HCT116 (cell line): Measurements from ENCODE around the gene ANKRD37. TPM values are rescaled to one million over a fixed set of nuclear protein-coding genes. Genes with fewer than 3 reads are reported as not detected.

ENCODE experiments used
- ATAC-seq: fragments of 200-7000 bp; cut with Tn5 transposase; 2 replicates; pipeline ENCODE4 v1.9.1; 2020; ENCODE audit warnings: mild to moderate bottlenecking, moderate library complexity
- BruUV-seq: library from RNA; stranded (reverse); fragments of 400-500 nt; replicated peaks from 2 replicates; lab custom pipeline; 2021; lab: Mats Ljungman, UMichigan
- CTCF ChIA-PET: fragments of 300-600 bp; sonication (Branson Sonifier 250); formaldehyde crosslinking; loops from one replicate; lab custom pipeline; 2021; ENCODE audit warnings: antibody characterized with exemption; lab: Charles Lee
- POLR2A ChIA-PET: fragments of 300-600, 350-600 bp; sonication (Branson Sonifier 250); formaldehyde crosslinking; loops from one replicate; lab custom pipeline; 2021; ENCODE audit warnings: antibody characterized with exemption; lab: Charles Lee
- RAD21 ChIA-PET, 2 experiments: fragments of 300-600 bp; sonication (Branson Sonifier 250); formaldehyde crosslinking; loops; one replicate each; lab custom pipeline; 2023; ENCODE audit warnings: low total read pairs in 2 of 2; ENCODE audit not compliant: uncharacterized antibody in 2 of 2, unreplicated experiment in 2 of 2, low non-redundant PET in 1 of 2; lab: Charles Lee
- DNase-seq: peaks from one replicate; pipeline ENCODE4 v3.0.0-alpha.2; 2010; ENCODE audit warnings: low read depth, low spot score
- H2AFZ ChIP-seq: fragments of 200-600 bp; shearing (Covaris generic), sonication (generic); 2 replicates; pipeline ENCODE4 v1.6.1; 2017; ENCODE audit warnings: low read depth, mixed run types, mixed read lengths, antibody characterized with exemption, low read length; ENCODE audit not compliant: poor library complexity, severe bottlenecking
- H3K27ac ChIP-seq: 2 replicates; pipeline ENCODE4 v1.5.1; 2012; ENCODE audit warnings: low read depth, low read length
- H3K27me3 ChIP-seq: fragments of 200-600 bp; sonication (generic); 2 replicates; pipeline ENCODE4 v1.6.1; 2016; ENCODE audit warnings: mixed run types, low read length, mixed read lengths; ENCODE audit not compliant: insufficient read depth
- H3K36me3 ChIP-seq, 2 experiments: fragments of 200-500 bp in 1 of 2; fragments of 200-600 bp in 1 of 2; sonication (Bioruptor generic) in 1 of 2; sonication (generic) in 1 of 2; 2 replicates each; pipeline versions ENCODE4 v1.5.1 to v1.6.1; 2014 to 2016; ENCODE audit warnings: low read length in 2 of 2, inconsistent platforms in 1 of 2, mixed read lengths in 1 of 2, mixed run types in 1 of 2; ENCODE audit not compliant: insufficient read depth in 2 of 2, control insufficient read depth in 1 of 2
- H3K4me1 ChIP-seq, 2 experiments: fragments of 200-600 bp in 1 of 2; sonication (generic) in 1 of 2; 2 replicates each; pipeline versions ENCODE4 v1.5.1 to v1.6.1; 2012 to 2017; ENCODE audit warnings: low read length in 2 of 2, inconsistent platforms in 1 of 2, mild to moderate bottlenecking in 1 of 2, mixed read lengths in 1 of 2, mixed run types in 1 of 2, moderate library complexity in 1 of 2; ENCODE audit not compliant: insufficient read depth in 2 of 2, control insufficient read depth in 1 of 2
- H3K4me2 ChIP-seq: fragments of 200-600 bp; sonication (generic); 2 replicates; pipeline ENCODE4 v1.6.1; 2017; ENCODE audit warnings: mixed run types, low read length, mixed read lengths
- H3K4me3 ChIP-seq, 2 experiments: fragments of 200-600 bp in 1 of 2; sonication (generic) in 1 of 2; replicated peaks in 1 of 2; 2 replicates each; pipeline ENCODE4 v1.5.1; 2011 to 2016; ENCODE audit warnings: low read length in 2 of 2, control low read depth in 1 of 2, low read depth in 1 of 2, mild to moderate bottlenecking in 1 of 2, mixed read lengths in 1 of 2, mixed run types in 1 of 2
- H3K79me2 ChIP-seq: fragments of 200-600 bp; sonication (generic); 2 replicates; pipeline ENCODE4 v1.6.1; 2017; ENCODE audit warnings: mild to moderate bottlenecking, mixed run types, low read length, moderate library complexity, mixed read lengths; ENCODE audit not compliant: insufficient read depth
- H3K9ac ChIP-seq: fragments of 200-600 bp; sonication (generic); 2 replicates; pipeline ENCODE4 v1.6.1; 2016; ENCODE audit warnings: low read length, mixed read lengths
- H3K9me2 ChIP-seq: fragments of 200-600 bp; sonication (generic), shearing (Covaris generic); 2 replicates; pipeline ENCODE4 v1.6.1; 2017; ENCODE audit warnings: mixed run types, mild to moderate bottlenecking, moderate library complexity; ENCODE audit not compliant: insufficient read depth
- H3K9me3 ChIP-seq, 2 experiments: fragments of 200-500 bp in 1 of 2; fragments of 200-600 bp in 1 of 2; sonication (Bioruptor generic) in 1 of 2; sonication (generic) in 1 of 2; 2 replicates each; pipeline ENCODE4 v1.6.1; 2014 to 2017; ENCODE audit warnings: low read length in 2 of 2, mixed read lengths in 2 of 2, inconsistent platforms in 1 of 2, low read depth in 1 of 2, mild to moderate bottlenecking in 1 of 2, mixed run types in 1 of 2, moderate library complexity in 1 of 2; ENCODE audit not compliant: control insufficient read depth in 1 of 2, insufficient read depth in 1 of 2
- H4K20me1 ChIP-seq: fragments of 200-600 bp; sonication (generic), shearing (Covaris generic); 2 replicates; pipeline ENCODE4 v1.6.1; 2017; ENCODE audit warnings: mixed run types, mild to moderate bottlenecking, moderate library complexity; ENCODE audit not compliant: insufficient read depth
- CBX3 ChIP-seq: IDR thresholded peaks from 2 replicates; pipeline ENCODE4 v1.6.1; 2012; ENCODE audit warnings: low read depth
- CEBPB ChIP-seq: IDR thresholded peaks from 2 replicates; pipeline ENCODE4 v1.6.1; 2012; ENCODE audit warnings: low read depth
- EGR1 ChIP-seq: IDR thresholded peaks from 2 replicates; pipeline ENCODE4 v1.6.1; 2012; ENCODE audit warnings: low read depth
- EZH2 ChIP-seq: fragments of 200-600 bp; sonication (generic); IDR thresholded peaks from 2 replicates; pipeline ENCODE4 v1.6.1; 2017; ENCODE audit warnings: antibody characterized with exemption, mixed run types
- JUND ChIP-seq: IDR thresholded peaks from 2 replicates; pipeline ENCODE4 v1.6.1; 2012
- POLR2AphosphoS5 ChIP-seq: IDR thresholded peaks from 2 replicates; pipeline ENCODE4 v1.6.1; 2011; ENCODE audit warnings: mild to moderate bottlenecking, low read depth, low read length, moderate library complexity
- RAD21 ChIP-seq: IDR thresholded peaks from 2 replicates; pipeline ENCODE4 v1.6.1; 2012; ENCODE audit warnings: low read depth, mild to moderate bottlenecking
- SIN3A ChIP-seq: IDR thresholded peaks from 2 replicates; pipeline ENCODE4 v1.6.1; 2012; ENCODE audit warnings: low read depth
- SP1 ChIP-seq: IDR thresholded peaks from 2 replicates; pipeline ENCODE4 v1.6.1; 2012; ENCODE audit warnings: low read depth
- ZFX ChIP-seq: fragments of 450-650 bp; IDR thresholded peaks from 2 replicates; pipeline ENCODE4 v1.6.1; 2017
- intact Hi-C: fragments of 100-400 bp; cut with micrococcal nuclease; formaldehyde crosslinking; loops from 2 replicates; pipeline ENCODE4 v1.10.0; 2022
- total RNA-seq: library from RNA; stranded (reverse); gene quantifications from one replicate; pipeline ENCODE4 v1.2.1, GENCODE V29; 2021; ENCODE audit not compliant: unreplicated experiment
- TF ChIP-seq, protein P1 (sequence below): IDR thresholded peaks from 2 replicates; pipeline ENCODE4 v1.6.1; 2012; ENCODE audit warnings: low read depth
- TF ChIP-seq, protein P2 (sequence below): IDR thresholded peaks from 2 replicates; pipeline ENCODE4 v1.6.1; 2012
- TF ChIP-seq, protein P3 (sequence below), 3 experiments: fragments of 200-600 bp in 1 of 3; sonication (generic) in 1 of 3; IDR thresholded peaks in 2 of 3; conservative IDR thresholded peaks in 1 of 3; 2 replicates each; pipeline ENCODE4 v1.5.1; 2012 to 2017; ENCODE audit warnings: low read depth in 2 of 3, low read length in 2 of 3, antibody characterized with exemption in 1 of 3, borderline replicate concordance in 1 of 3, control low read depth in 1 of 3, mild to moderate bottlenecking in 1 of 3, mixed read lengths in 1 of 3, mixed run types in 1 of 3, moderate library complexity in 1 of 3; ENCODE audit not compliant: insufficient read depth in 1 of 3
- TF ChIP-seq, protein P4 (sequence below): IDR thresholded peaks from 2 replicates; pipeline ENCODE4 v1.6.1; 2011; ENCODE audit warnings: mild to moderate bottlenecking, low read length, moderate library complexity; ENCODE audit not compliant: insufficient replicate concordance; ENCODE audit errors: extremely low read depth
- TF ChIP-seq, protein P5 (sequence below): IDR thresholded peaks from 2 replicates; pipeline ENCODE4 v1.6.1; 2012

ANKRD37 gene
- total RNA-seq, 1 experiment from 2014 or later: 29.9 TPM

DNA sequence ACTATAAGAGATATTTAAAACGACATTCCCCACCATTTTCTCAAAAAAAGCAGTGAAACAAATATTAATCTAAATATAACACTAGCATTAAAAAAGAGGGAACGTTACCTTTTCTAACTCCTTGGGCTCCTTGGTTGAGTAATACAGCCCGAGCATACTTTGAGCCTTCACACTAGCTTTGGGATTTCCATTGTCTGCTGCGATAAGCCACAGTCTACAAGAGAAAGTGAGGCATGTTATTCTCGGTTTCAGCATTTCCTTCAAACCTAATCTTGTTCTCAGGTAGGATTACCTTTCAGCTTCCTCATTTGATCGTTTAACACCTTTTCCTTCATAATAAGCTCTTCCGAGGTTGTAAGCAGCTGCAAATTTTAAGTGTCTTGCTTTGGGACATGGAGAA is 22.6 kb upstream of the ANKRD37 start:
- TF ChIP-seq, protein P1, sequence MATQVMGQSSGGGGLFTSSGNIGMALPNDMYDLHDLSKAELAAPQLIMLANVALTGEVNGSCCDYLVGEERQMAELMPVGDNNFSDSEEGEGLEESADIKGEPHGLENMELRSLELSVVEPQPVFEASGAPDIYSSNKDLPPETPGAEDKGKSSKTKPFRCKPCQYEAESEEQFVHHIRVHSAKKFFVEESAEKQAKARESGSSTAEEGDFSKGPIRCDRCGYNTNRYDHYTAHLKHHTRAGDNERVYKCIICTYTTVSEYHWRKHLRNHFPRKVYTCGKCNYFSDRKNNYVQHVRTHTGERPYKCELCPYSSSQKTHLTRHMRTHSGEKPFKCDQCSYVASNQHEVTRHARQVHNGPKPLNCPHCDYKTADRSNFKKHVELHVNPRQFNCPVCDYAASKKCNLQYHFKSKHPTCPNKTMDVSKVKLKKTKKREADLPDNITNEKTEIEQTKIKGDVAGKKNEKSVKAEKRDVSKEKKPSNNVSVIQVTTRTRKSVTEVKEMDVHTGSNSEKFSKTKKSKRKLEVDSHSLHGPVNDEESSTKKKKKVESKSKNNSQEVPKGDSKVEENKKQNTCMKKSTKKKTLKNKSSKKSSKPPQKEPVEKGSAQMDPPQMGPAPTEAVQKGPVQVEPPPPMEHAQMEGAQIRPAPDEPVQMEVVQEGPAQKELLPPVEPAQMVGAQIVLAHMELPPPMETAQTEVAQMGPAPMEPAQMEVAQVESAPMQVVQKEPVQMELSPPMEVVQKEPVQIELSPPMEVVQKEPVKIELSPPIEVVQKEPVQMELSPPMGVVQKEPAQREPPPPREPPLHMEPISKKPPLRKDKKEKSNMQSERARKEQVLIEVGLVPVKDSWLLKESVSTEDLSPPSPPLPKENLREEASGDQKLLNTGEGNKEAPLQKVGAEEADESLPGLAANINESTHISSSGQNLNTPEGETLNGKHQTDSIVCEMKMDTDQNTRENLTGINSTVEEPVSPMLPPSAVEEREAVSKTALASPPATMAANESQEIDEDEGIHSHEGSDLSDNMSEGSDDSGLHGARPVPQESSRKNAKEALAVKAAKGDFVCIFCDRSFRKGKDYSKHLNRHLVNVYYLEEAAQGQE: no peak
- TF ChIP-seq EZH2: no peak
- TF ChIP-seq, protein P2, sequence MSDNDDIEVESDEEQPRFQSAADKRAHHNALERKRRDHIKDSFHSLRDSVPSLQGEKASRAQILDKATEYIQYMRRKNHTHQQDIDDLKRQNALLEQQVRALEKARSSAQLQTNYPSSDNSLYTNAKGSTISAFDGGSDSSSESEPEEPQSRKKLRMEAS: no peak
- no peak for TF ChIP-seq JUND
- TF ChIP-seq SP1: no peak
- TF ChIP-seq, protein P3, sequence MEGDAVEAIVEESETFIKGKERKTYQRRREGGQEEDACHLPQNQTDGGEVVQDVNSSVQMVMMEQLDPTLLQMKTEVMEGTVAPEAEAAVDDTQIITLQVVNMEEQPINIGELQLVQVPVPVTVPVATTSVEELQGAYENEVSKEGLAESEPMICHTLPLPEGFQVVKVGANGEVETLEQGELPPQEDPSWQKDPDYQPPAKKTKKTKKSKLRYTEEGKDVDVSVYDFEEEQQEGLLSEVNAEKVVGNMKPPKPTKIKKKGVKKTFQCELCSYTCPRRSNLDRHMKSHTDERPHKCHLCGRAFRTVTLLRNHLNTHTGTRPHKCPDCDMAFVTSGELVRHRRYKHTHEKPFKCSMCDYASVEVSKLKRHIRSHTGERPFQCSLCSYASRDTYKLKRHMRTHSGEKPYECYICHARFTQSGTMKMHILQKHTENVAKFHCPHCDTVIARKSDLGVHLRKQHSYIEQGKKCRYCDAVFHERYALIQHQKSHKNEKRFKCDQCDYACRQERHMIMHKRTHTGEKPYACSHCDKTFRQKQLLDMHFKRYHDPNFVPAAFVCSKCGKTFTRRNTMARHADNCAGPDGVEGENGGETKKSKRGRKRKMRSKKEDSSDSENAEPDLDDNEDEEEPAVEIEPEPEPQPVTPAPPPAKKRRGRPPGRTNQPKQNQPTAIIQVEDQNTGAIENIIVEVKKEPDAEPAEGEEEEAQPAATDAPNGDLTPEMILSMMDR (IDR thresholded peaks at IDR 0.05 in 2 of 3, conservative IDR thresholded peaks at IDR 0.05 in 1 of 3; ENCODE audit: borderline replicate concordance in 1 of 3, insufficient read depth in 1 of 3, low read depth in 2 of 3, low read length in 2 of 3): no peak
- no peak for TF ChIP-seq RAD21
- TF ChIP-seq EGR1: no peak
- TF ChIP-seq, protein P4, sequence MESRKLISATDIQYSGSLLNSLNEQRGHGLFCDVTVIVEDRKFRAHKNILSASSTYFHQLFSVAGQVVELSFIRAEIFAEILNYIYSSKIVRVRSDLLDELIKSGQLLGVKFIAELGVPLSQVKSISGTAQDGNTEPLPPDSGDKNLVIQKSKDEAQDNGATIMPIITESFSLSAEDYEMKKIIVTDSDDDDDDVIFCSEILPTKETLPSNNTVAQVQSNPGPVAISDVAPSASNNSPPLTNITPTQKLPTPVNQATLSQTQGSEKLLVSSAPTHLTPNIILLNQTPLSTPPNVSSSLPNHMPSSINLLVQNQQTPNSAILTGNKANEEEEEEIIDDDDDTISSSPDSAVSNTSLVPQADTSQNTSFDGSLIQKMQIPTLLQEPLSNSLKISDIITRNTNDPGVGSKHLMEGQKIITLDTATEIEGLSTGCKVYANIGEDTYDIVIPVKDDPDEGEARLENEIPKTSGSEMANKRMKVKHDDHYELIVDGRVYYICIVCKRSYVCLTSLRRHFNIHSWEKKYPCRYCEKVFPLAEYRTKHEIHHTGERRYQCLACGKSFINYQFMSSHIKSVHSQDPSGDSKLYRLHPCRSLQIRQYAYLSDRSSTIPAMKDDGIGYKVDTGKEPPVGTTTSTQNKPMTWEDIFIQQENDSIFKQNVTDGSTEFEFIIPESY: no peak
- no peak for TF ChIP-seq CBX3
- TF ChIP-seq SIN3A: no peak
- TF ChIP-seq CEBPB: no peak
- TF ChIP-seq ZFX: no peak
- TF ChIP-seq POLR2AphosphoS5: no peak
- TF ChIP-seq, protein P5, sequence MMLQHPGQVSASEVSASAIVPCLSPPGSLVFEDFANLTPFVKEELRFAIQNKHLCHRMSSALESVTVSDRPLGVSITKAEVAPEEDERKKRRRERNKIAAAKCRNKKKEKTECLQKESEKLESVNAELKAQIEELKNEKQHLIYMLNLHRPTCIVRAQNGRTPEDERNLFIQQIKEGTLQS: no peak
- TF ChIP-seq, all 23 proteins: peak for 0
- BruUV-seq: no TSS peak
- intact Hi-C loops: no loop called here
- H3K9ac ChIP-seq: no peak overlapping the region
- ChIA-PET POLR2A (no interaction called here), CTCF (no interaction called here), RAD21 (no interaction called here)
- no peak overlapping the region for H3K4me3 ChIP-seq
- no peaks in the 10 kb centered on the region for H3K4me1 ChIP-seq
- no peaks in the 10 kb centered on the region for H4K20me1 ChIP-seq
- no peak overlapping the region for H3K27ac ChIP-seq
- no peak overlapping the region for H2AFZ ChIP-seq
- no peaks in the 10 kb centered on the region; a peak in 1 of 4 replicates for H3K36me3 ChIP-seq
- H3K79me2 ChIP-seq: no peaks in the 10 kb centered on the region
- ATAC-seq (no peak), DNase-seq (no peak)
- no peaks in the 10 kb centered on the region for H3K27me3 ChIP-seq
- H3K9me2 ChIP-seq: no peaks in the 10 kb centered on the region
- no peaks in the 10 kb centered on the region for H3K9me3 ChIP-seq
- no peak overlapping the region for H3K4me2 ChIP-seq
